Thyroid gland (tissue), 4 donors: ENCODE results near the gene CTDNEP1. TPM values are rescaled to one million over a fixed set of nuclear protein-coding genes. Genes with fewer than 3 reads are reported as not detected.

ENCODE experiments used
- DNase-seq, 2 donors: peaks; one replicate each; pipeline ENCODE4 v3.0.0-alpha.2; 2019
- H3K27ac ChIP-seq, 3 donors: fragments of 200-600 bp; sonication (generic); 1 replicate in 2 of 3; 2 replicates in 1 of 3; pipeline ENCODE4 v1.5.1; 2016 to 2019; ENCODE audit warnings: mild to moderate bottlenecking in 1 of 3, moderate library complexity in 1 of 3
- H3K27me3 ChIP-seq: fragments of 200-600 bp; sonication (generic); one replicate; pipeline ENCODE4 v1.5.1; 2019
- H3K36me3 ChIP-seq, 2 donors: fragments of 200-600 bp; sonication (generic); one replicate each; pipeline ENCODE4 v1.5.1; 2016 to 2019
- H3K4me1 ChIP-seq, 2 donors: fragments of 200-600 bp; sonication (generic); one replicate each; pipeline ENCODE4 v1.5.1; 2017 to 2019
- H3K4me3 ChIP-seq, 3 donors: fragments of 200-600 bp; sonication (generic); replicated peaks in 1 of 3; 1 replicate in 2 of 3; 2 replicates in 1 of 3; pipeline ENCODE4 v1.5.1; 2016; ENCODE audit warnings: mild to moderate bottlenecking in 1 of 3
- H3K9me3 ChIP-seq: fragments of 200-600 bp; sonication (generic); one replicate; pipeline ENCODE4 v1.5.1; 2017
- POLR2A ChIP-seq, 2 donors: fragments of 450-650 bp; IDR thresholded peaks; one replicate each; pipeline ENCODE4 v1.6.1; 2017; ENCODE audit warnings: antibody characterized with exemption in 2 of 2, mild to moderate bottlenecking in 2 of 2, moderate library complexity in 1 of 2
- WGBS, 2 donors: methylation state at CpG; one replicate each; pipeline ENCODE4 v1.1.5; 2017; 5-methylcytosine and 5-hydroxymethylcytosine counted together
- intact Hi-C: fragments of 100-400 bp; cut with DNase I; formaldehyde crosslinking; loops from one replicate; pipeline ENCODE4 v1.15.1; 2023
- total RNA-seq, 4 donors: library from RNA; depleted of rRNA; stranded (reverse); fragments of >200 nt; gene quantifications; one replicate each; pipeline ENCODE4 v1.2.3, GENCODE V29; 2016
- TF ChIP-seq, protein P1 (sequence below), 6 experiments: fragments of 200-600 bp in 3 of 6; fragments of 450-650 bp in 3 of 6; sonication (generic) in 3 of 6; IDR thresholded peaks; one replicate each; pipeline ENCODE4 v1.5.1; 2016 to 2019; ENCODE audit warnings: antibody characterized with exemption in 6 of 6, mild to moderate bottlenecking in 2 of 6, inconsistent platforms in 1 of 6, moderate library complexity in 1 of 6

CTDNEP1 gene
- total RNA-seq, 4 donors from 2014 or later, result 35.1 to 70.4 (median 48.4) TPM

DNA sequence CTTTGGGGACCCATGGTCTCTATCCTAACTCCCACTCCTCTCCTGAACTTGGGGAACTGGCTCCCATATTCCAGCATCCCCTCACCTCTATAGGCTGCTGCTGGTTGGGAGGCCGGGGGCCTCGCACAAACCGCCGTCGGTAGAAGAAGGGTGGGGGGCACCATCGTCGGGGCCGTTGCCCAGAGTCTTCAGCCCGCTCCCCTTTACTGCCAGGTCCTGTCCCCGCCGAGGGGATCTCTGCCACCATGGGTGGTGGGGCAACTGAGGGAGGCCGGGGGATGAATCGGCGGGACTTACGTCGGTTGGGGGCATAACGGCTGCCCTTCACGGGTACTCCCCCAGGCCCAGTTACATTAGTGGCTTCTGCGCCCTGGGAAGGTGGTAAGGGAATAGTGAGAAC, 38.6 kb upstream of the CTDNEP1 start:
- WGBS, 2 donors, result 95 to 96% methylated on average over 19 of the region's 19 CpGs
- TF ChIP-seq POLR2A (IDR thresholded peaks at IDR 0.05), result no peak
- TF ChIP-seq, protein P1, sequence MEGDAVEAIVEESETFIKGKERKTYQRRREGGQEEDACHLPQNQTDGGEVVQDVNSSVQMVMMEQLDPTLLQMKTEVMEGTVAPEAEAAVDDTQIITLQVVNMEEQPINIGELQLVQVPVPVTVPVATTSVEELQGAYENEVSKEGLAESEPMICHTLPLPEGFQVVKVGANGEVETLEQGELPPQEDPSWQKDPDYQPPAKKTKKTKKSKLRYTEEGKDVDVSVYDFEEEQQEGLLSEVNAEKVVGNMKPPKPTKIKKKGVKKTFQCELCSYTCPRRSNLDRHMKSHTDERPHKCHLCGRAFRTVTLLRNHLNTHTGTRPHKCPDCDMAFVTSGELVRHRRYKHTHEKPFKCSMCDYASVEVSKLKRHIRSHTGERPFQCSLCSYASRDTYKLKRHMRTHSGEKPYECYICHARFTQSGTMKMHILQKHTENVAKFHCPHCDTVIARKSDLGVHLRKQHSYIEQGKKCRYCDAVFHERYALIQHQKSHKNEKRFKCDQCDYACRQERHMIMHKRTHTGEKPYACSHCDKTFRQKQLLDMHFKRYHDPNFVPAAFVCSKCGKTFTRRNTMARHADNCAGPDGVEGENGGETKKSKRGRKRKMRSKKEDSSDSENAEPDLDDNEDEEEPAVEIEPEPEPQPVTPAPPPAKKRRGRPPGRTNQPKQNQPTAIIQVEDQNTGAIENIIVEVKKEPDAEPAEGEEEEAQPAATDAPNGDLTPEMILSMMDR (IDR thresholded peaks at IDR 0.05), result no peak
- intact Hi-C loops, result no loop called here
- no peaks in the 10 kb centered on the region for H3K9me3 ChIP-seq
- no peak for DNase-seq
- no peak overlapping the region for H3K27ac ChIP-seq
- no peak overlapping the region for H3K4me3 ChIP-seq
- peaks cover 4 to 25% of the 10 kb centered on the region in 2 donors for H3K4me1 ChIP-seq
- H3K27me3 ChIP-seq, result no peaks in the 10 kb centered on the region
- H3K36me3 ChIP-seq, result no peaks in the 10 kb centered on the region

DNA sequence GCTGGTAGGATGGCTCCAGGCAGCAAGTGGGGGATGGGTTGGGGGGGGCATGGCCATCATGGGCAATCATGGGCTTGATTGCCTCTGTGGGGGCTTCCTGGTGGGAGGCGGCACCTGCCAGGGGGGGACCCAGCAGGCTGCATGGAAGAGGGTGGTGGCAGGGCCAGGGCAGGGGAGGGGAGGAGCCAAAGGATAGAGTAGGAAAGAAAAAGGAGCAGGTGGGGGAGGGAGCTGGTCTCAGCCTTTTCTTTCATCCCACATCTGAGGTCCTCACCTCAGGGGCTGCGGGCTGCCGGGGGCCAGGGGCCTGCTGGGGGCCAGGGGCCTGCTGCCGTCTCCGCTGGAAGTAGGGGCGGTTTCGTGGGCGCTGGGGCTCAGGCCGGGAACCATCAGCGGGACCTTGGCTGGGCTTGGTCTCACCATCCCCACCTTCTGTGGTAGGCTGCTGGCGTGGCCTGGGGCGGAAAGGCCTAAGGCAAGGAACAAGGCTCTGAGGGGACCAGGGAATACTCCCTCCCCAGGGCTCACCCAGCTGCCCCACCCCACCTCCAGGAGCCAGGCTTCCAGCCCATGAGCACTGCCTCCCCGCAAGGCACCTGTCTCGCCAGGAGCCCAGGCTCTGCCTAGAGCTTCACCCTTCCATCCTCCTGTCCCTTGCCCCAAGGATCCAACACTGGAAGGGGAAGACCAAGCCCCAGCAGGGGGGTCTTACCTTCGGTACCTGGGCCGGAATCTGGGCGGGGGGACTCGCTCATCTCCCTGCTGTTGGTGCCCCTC, 37.9 kb upstream of the CTDNEP1 start:
- Histone ChIP-seq H3K36me3 (no peaks in the 10 kb centered on the region), H3K4me3 (no peak overlapping the region), H3K4me1 (peaks cover 0 to 18% of the 10 kb centered on the region in 2 donors), H3K27ac (no peak overlapping the region), H3K9me3 (no peaks in the 10 kb centered on the region), H3K27me3 (no peaks in the 10 kb centered on the region)
- DNase-seq, result no peak
- 93% methylated on average over 14 to 15 of the region's 18 CpGs for WGBS, 2 donors
- intact Hi-C loops, result no loop called here
- TF ChIP-seq POLR2A (IDR thresholded peaks at IDR 0.05), result no peak
- TF ChIP-seq, protein P1 (IDR thresholded peaks at IDR 0.05), result no peak

DNA sequence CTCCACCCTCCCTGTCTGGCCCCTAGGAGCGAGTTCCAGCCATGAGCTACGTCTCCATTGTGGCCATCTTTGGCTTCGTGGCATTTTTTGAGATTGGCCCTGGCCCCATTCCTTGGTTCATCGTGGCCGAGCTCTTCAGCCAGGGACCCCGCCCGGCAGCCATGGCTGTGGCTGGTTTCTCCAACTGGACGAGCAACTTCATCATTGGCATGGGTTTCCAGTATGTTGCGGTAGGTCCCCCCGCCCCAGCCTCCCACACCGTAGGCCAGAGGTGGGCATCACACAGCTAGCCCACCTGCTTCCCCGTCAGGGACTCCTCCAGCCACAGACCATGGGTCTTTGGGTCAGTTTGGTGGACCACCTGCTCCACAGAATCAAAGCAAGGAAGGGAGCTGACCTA, 34.1 kb upstream of the CTDNEP1 start:
- intact Hi-C loops, result no loop called here
- TF ChIP-seq, protein P1 (IDR thresholded peaks at IDR 0.05), result no peak
- no peak for TF ChIP-seq POLR2A (IDR thresholded peaks at IDR 0.05)
- DNase-seq, result no peak
- Histone ChIP-seq H3K4me3 (no peak overlapping the region), H3K9me3 (no peaks in the 10 kb centered on the region), H3K4me1 (peaks cover 16 to 18% of the 10 kb centered on the region in 2 donors), H3K36me3 (no peaks in the 10 kb centered on the region), H3K27me3 (no peaks in the 10 kb centered on the region), H3K27ac (no peak overlapping the region)
- WGBS, 2 donors, result 94 to 95% methylated on average over 10 to 12 of the region's 12 CpGs

DNA sequence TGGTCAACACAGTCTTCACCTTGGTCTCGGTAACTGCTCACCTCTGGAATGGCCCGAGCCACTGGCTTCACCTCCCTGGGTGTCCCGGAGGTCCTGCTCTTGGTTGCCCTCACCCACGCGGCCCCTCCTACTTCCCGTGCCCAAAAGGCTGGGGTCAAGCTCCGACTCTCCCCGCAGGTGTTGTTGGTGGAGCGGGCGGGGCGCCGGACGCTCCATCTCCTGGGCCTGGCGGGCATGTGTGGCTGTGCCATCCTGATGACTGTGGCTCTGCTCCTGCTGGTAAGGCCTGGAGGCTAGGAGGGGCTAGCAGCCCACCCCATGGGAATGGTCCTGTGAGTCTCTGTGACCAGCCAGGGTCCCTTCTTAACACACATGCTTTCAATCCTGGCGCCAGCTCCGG, 33.4 kb upstream of the CTDNEP1 start:
- no peak for DNase-seq
- H3K27me3 ChIP-seq, result no peaks in the 10 kb centered on the region
- no peak overlapping the region for H3K27ac ChIP-seq
- no peak overlapping the region for H3K4me3 ChIP-seq
- H3K36me3 ChIP-seq, result no peaks in the 10 kb centered on the region
- TF ChIP-seq POLR2A (IDR thresholded peaks at IDR 0.05), result no peak
- TF ChIP-seq, protein P1 (IDR thresholded peaks at IDR 0.05), result no peak
- H3K9me3 ChIP-seq, result no peaks in the 10 kb centered on the region
- H3K4me1 ChIP-seq, result peaks cover 16 to 23% of the 10 kb centered on the region in 2 donors
- WGBS, 2 donors, result 90 to 100% methylated on average over 1 to 9 of the region's 16 CpGs
- intact Hi-C loops, result no loop called here

DNA sequence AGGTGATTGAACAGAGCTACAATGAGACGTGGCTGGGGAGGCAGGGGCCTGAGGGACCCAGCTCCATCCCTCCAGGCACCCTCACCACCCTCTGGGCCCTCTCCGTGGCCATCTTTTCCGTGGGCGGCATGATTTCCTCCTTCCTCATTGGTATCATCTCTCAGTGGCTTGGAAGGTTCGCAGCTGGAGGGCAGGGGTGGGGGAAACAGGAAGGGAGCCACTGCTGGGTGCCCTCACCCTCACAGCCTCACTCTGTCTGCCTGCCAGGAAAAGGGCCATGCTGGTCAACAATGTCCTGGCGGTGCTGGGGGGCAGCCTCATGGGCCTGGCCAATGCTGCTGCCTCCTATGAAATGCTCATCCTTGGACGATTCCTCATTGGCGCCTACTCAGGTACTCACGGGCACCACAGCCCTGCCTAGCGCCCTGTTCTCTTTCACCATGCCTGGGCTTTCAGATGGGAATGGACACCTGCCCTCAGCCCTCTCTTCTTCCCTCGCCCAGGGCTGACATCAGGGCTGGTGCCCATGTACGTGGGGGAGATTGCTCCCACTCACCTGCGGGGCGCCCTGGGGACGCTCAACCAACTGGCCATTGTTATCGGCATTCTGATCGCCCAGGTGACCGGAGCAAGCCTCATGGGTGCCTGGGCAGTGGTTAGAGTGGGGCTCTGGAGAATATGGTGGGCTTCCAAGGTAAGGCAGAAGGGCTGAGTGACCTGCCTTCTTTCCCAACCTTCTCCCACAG, 32.1 kb upstream of the CTDNEP1 start:
- intact Hi-C loops, result no loop called here
- H3K27ac ChIP-seq, result no peak overlapping the region
- no peak overlapping the region for H3K4me3 ChIP-seq

More for the DNA sequence above, 32.1 kb upstream of the CTDNEP1 start:
- WGBS, 2 donors, result 82 to 93% methylated on average over 16 to 17 of the region's 18 CpGs
- Histone ChIP-seq H3K27me3 (no peaks in the 10 kb centered on the region), H3K9me3 (no peaks in the 10 kb centered on the region), H3K36me3 (no peaks in the 10 kb centered on the region), H3K4me1 (peaks cover 16 to 23% of the 10 kb centered on the region in 2 donors)
- TF ChIP-seq, protein P1 (IDR thresholded peaks at IDR 0.05), result no peak
- TF ChIP-seq POLR2A (IDR thresholded peaks at IDR 0.05), result no peak
- no peak for DNase-seq
